DMS53 (cell line): Measurements from ENCODE around the gene MARCHF10.
A peak's percentile ranks its signal among the peaks of the same experiment; 100 is the strongest.
"Not testable (repeated sequence)": the region's sequence is repeated elsewhere in the genome, so short reads cannot be mapped to it uniquely, and the experiment has no call there.

Source experiments
- DNase-seq: peaks from one replicate; lab custom pipeline; 2025; lab: John Stamatoyannopoulos, UW

MARCHF10 gene

GRCh38 chr17:62790564-62790986 is 17.5 kb downstream of the MARCHF10 start:
- DNase-seq, result peak; percentile 93

GRCh38 chr17:62787366-62787765 is 20.7 kb downstream of the MARCHF10 start:
- DNase-seq, result no peak

GRCh38 chr17:62786646-62787045 is 21.5 kb downstream of the MARCHF10 start:
- no peak for DNase-seq

- not testable (repeated sequence) for DNase-seq
Observed at GRCh38 chr17:62785983-62786382, 22.1 kb downstream of the MARCHF10 start.

GRCh38 chr17:62782730-62783270 is 25.3 kb downstream of the MARCHF10 start:
- peak; percentile 34 for DNase-seq

- peak; percentile 66 for DNase-seq
Observed at GRCh38 chr17:62781831-62782251, 26.3 kb downstream of the MARCHF10 start.

GRCh38 chr17:62781356-62781755 is 26.8 kb downstream of the MARCHF10 start:
- DNase-seq, result no peak

- no peak for DNase-seq
Observed at GRCh38 chr17:62780951-62781350, 27.2 kb downstream of the MARCHF10 start.

- DNase-seq, result peak; percentile 88
Observed at GRCh38 chr17:62780269-62780668, 27.8 kb downstream of the MARCHF10 start.

- DNase-seq, result peak; percentile 99
Observed at GRCh38 chr17:62778990-62779681, 29.0 kb downstream of the MARCHF10 start.

GRCh38 chr17:62775876-62776275 is 32.2 kb downstream of the MARCHF10 start:
- no peak for DNase-seq

GRCh38 chr17:62774338-62774737 is 33.8 kb downstream of the MARCHF10 start:
- no peak for DNase-seq

- no peak for DNase-seq
Observed at GRCh38 chr17:62767997-62768396, 40.1 kb downstream of the MARCHF10 start.

- no peak for DNase-seq
Observed at GRCh38 chr17:62765351-62765750, 42.8 kb downstream of the MARCHF10 start.

- no peak for DNase-seq
Observed at GRCh38 chr17:62763891-62764600, 44.1 kb downstream of the MARCHF10 start.

- DNase-seq, result no peak
Observed at GRCh38 chr17:62761884-62762283, 46.2 kb downstream of the MARCHF10 start.

GRCh38 chr17:62760945-62761267 is 47.2 kb downstream of the MARCHF10 start:
- no peak for DNase-seq

GRCh38 chr17:62760059-62760944 is 47.8 kb downstream of the MARCHF10 start:
- DNase-seq, result no peak

GRCh38 chr17:62757500-62757951 is 50.6 kb downstream of the MARCHF10 start:
- DNase-seq, result no peak

GRCh38 chr17:62756198-62756597 is 51.9 kb downstream of the MARCHF10 start:
- DNase-seq, result no peak

- peak; percentile 15 for DNase-seq
Observed at GRCh38 chr17:62755141-62755851, 52.8 kb downstream of the MARCHF10 start.

- no peak for DNase-seq
Observed at GRCh38 chr17:62754631-62755030, 53.5 kb downstream of the MARCHF10 start.
